ENCODE measurements around the gene CD52. TPM values are rescaled to one million over a fixed set of nuclear protein-coding genes. Genes with fewer than 3 reads are reported as not detected.

The CD52 gene
- total RNA-seq, 4 donors from 2014 or later: 1.9 to 22.1 (median 9.4) TPM

DNA sequence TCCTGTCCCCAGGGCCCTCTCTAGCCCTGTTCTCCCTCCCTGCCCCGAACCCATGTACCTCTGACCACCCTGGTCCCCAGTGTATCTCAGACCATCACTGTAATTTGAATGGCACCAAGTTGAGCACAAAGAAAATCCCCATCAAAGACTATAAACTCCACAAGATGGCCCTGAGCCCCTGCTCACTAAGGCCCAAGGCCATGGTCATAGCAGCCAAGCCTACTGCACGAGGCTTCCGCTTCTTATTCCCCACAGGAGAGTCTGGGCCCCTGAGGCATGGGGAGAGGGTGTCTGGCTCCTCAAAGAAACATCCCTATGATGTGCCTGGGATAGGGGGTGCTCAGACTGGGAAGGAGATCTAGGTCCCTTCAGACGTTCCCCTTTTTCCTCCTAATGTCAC lies 50.2 kb downstream of the CD52 start:
- no peak for DNase-seq
- Histone ChIP-seq H3K9me3 (no peaks in the 10 kb centered on the region), H3K36me3 (no peaks in the 10 kb centered on the region), H3K4me3 (no peak overlapping the region), H3K4me1 (peaks cover 0 to 21% (median 3%) of the 10 kb centered on the region in 3 donors), H3K27ac (no peak overlapping the region), H3K27me3 (peaks cover 0 to 68% (median 0%) of the 10 kb centered on the region in 4 donors)
- WGBS, 2 donors: 79 to 91% methylated on average over 4 of the region's 4 CpGs
- intact Hi-C loops (cut with DNase I): no loop called here
- TF ChIP-seq, protein P1, sequence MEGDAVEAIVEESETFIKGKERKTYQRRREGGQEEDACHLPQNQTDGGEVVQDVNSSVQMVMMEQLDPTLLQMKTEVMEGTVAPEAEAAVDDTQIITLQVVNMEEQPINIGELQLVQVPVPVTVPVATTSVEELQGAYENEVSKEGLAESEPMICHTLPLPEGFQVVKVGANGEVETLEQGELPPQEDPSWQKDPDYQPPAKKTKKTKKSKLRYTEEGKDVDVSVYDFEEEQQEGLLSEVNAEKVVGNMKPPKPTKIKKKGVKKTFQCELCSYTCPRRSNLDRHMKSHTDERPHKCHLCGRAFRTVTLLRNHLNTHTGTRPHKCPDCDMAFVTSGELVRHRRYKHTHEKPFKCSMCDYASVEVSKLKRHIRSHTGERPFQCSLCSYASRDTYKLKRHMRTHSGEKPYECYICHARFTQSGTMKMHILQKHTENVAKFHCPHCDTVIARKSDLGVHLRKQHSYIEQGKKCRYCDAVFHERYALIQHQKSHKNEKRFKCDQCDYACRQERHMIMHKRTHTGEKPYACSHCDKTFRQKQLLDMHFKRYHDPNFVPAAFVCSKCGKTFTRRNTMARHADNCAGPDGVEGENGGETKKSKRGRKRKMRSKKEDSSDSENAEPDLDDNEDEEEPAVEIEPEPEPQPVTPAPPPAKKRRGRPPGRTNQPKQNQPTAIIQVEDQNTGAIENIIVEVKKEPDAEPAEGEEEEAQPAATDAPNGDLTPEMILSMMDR (IDR thresholded peaks at IDR 0.05): no peak
- no peak for TF ChIP-seq POLR2A (IDR thresholded peaks at IDR 0.05)

DNA sequence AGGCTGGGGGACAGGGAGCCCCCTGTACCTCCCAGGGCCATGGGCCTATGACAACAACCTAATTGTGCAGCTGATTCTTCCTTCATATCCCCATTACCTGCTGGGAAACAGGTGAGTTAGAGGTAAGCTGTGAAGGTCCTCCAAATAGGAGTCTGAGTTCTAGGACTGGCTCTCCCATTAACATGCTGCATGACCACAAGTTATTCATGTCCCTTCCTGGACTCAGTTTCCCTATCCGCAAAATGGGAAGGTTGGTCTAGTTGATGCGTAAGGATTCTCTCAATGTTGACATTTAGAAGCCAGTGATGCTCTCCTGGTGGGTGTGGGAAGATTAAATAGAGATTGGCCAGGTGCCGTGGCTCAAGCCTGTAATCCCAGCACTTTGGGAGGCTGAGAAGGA lies 50.7 kb downstream of the CD52 start:
- DNase-seq: no peak
- Histone ChIP-seq H3K27ac (no peak overlapping the region), H3K4me1 (peaks cover 0 to 20% (median 3%) of the 10 kb centered on the region in 3 donors), H3K36me3 (no peaks in the 10 kb centered on the region), H3K4me3 (no peak overlapping the region), H3K27me3 (peaks cover 0 to 64% (median 0%) of the 10 kb centered on the region in 4 donors), H3K9me3 (no peaks in the 10 kb centered on the region)
- intact Hi-C loops (cut with DNase I): no loop called here
- WGBS, 2 donors: 69 to 100% methylated on average over 1 to 3 of the region's 3 CpGs
- TF ChIP-seq POLR2A (IDR thresholded peaks at IDR 0.05): no peak
- TF ChIP-seq, protein P1 (IDR thresholded peaks at IDR 0.05): no peak

Other genes starting within 250 kb of the CD52 start
- 10 to 100 TPM in 2 of 4 donors, 1 to 10 TPM in 2; 5.6 to 14.0 (median 8.3) TPM for gene PDIK1L, start 206.1 kb upstream of the CD52 start, total RNA-seq
- 1 to 10 TPM in 2 of 4 donors, under 1 TPM in 2; 0.23 to 5.1 (median 2.0) TPM for gene FAM110D, start 158.9 kb upstream of the CD52 start, total RNA-seq
- not detected for gene C1orf232, start 149.0 kb upstream of the CD52 start, total RNA-seq
- gene ZNF593, start 148.1 kb upstream of the CD52 start, total RNA-seq: 10 to 100 TPM; 19.2 to 45.6 (median 24.7) TPM
- gene ZNF593OS, start 146.1 kb upstream of the CD52 start, total RNA-seq: not detected
- 10 to 100 TPM; 17.8 to 43.3 (median 25.9) TPM for gene CNKSR1, start 140.5 kb upstream of the CD52 start, total RNA-seq
- not detected for gene CATSPER4, start 127.4 kb upstream of the CD52 start, total RNA-seq
- gene CEP85, start 83.8 kb upstream of the CD52 start, total RNA-seq: 10 to 100 TPM in 3 of 4 donors, 1 to 10 TPM in 1; 7.5 to 14.7 (median 12.5) TPM
- 100 to 1,000 TPM in 2 of 4 donors, 10 to 100 TPM in 2; 76.9 to 163 (median 106) TPM for gene SH3BGRL3, start 37.9 kb upstream of the CD52 start, total RNA-seq
- 1 to 10 TPM; 3.2 to 9.2 (median 3.7) TPM for gene UBXN11, start 11.3 kb upstream of the CD52 start, total RNA-seq
- gene CRYBG2, start 36.2 kb downstream of the CD52 start, total RNA-seq: 100 to 1,000 TPM in 3 of 4 donors, 10 to 100 TPM in 1; 35.8 to 305 (median 122) TPM
- gene ZNF683, start 54.8 kb downstream of the CD52 start, total RNA-seq: under 1 TPM in 2 of 4 donors, not detected in 2; 0.26 to 0.95 TPM
- not detected for gene LIN28A, start 92.9 kb downstream of the CD52 start, total RNA-seq
- gene DHDDS, start 114.4 kb downstream of the CD52 start, total RNA-seq: 10 to 100 TPM; 30.3 to 49.7 (median 37.9) TPM
- gene HMGN2, start 154.5 kb downstream of the CD52 start, total RNA-seq: 100 to 1,000 TPM; 105 to 312 (median 243) TPM
- 10 to 100 TPM; 24.0 to 49.7 (median 37.7) TPM for gene RPS6KA1, start 211.8 kb downstream of the CD52 start, total RNA-seq